Subcutaneous abdominal adipose tissue (tissue), 5 donors: ENCODE data around the gene MAP7D1.
"Not testable (repeated sequence)": the region's sequence is repeated elsewhere in the genome, so short reads cannot be mapped to it uniquely, and the experiment has no call there.

ENCODE experiments used
- H3K27ac ChIP-seq: one replicate; pipeline ENCODE4 v1.7.0; 2013; ENCODE audit warnings: low read depth, mild to moderate bottlenecking, inconsistent platforms, low read length, moderate library complexity
- H3K27me3 ChIP-seq, 5 donors: one replicate each; pipeline ENCODE4 v1.7.0; 2013; ENCODE audit warnings: low read length in 5 of 5, inconsistent platforms in 1 of 5; ENCODE audit not compliant: control insufficient read depth in 5 of 5, insufficient read depth in 4 of 5
- H3K36me3 ChIP-seq, 5 donors: one replicate each; pipeline ENCODE4 v1.7.0; 2013; ENCODE audit warnings: low read length in 5 of 5; ENCODE audit not compliant: control insufficient read depth in 5 of 5, insufficient read depth in 5 of 5
- H3K4me1 ChIP-seq, 5 donors: one replicate each; pipeline ENCODE4 v1.7.0; 2013; ENCODE audit warnings: low read length in 5 of 5, mild to moderate bottlenecking in 3 of 5, moderate library complexity in 1 of 5; ENCODE audit not compliant: control insufficient read depth in 5 of 5, insufficient read depth in 5 of 5
- H3K4me3 ChIP-seq, 5 donors: one replicate each; pipeline ENCODE4 v1.7.0; 2013; ENCODE audit warnings: low read length in 5 of 5, low read depth in 1 of 5
- H3K9ac ChIP-seq, 5 donors: one replicate each; pipeline ENCODE4 v1.7.0; 2013; ENCODE audit warnings: low read length in 5 of 5, mild to moderate bottlenecking in 4 of 5, moderate library complexity in 3 of 5
- H3K9me3 ChIP-seq, 5 donors: one replicate each; pipeline ENCODE4 v1.7.0; 2013; ENCODE audit warnings: low read length in 5 of 5; ENCODE audit not compliant: control insufficient read depth in 5 of 5
- donor health status: healthy.
- donor health status: healthy.
- donor health status: healthy.
- donor health status: healthy.
- donor health status: healthy.

The MAP7D1 gene

DNA sequence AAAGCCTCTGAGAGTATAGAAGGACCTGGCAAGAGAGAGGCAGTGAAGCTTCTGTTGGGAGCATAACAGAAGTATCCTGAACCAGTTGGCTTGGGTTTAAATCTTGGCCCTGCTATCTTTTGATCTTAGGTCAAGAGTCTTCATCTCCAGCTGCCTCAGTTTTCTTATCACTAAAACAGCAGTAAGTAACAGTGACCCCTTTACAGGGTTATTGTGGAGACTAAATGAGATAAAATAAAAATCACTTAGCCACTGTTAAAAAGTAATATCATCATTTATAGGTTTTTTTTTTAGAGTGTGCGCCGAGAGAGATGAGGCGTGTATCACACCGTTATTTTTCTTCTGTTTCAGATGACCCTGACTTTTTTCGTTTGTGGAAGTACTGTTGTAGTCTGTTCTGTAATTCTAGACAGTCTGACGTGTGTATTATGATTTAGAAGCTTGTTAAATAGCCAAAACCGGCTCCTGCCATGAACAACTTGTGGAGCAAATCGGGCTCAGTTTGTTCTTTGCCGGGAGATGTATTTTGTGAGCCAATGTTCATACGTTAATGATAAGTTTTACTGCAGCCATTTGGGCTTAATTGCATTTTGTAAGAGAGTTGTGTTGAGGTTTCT lies 69.4 kb downstream of the MAP7D1 start:
- peaks cover 0 to 18% (median 4%) of the 10 kb centered on the region in 5 donors for H3K36me3 ChIP-seq
- H3K27me3 ChIP-seq = no peaks in the 10 kb centered on the region
- peak overlapping the region; percentile 99 for H3K27ac ChIP-seq
- H3K4me3 ChIP-seq = peak overlapping the region; percentile 85 to 97 (median 93)
- H3K9me3 ChIP-seq = no peaks in the 10 kb centered on the region
- peaks cover 8 to 45% (median 35%) of the 10 kb centered on the region in 5 donors for H3K4me1 ChIP-seq
- peak overlapping the region; percentile 94 to 99 (median 97) for H3K9ac ChIP-seq

- Histone ChIP-seq H3K36me3 (peaks cover 6 to 40% (median 17%) of the 10 kb centered on the region in 5 donors), H3K4me1 (peaks cover 6 to 49% (median 44%) of the 10 kb centered on the region in 5 donors)
- not testable (repeated sequence) for H3K4me3 ChIP-seq, H3K9ac ChIP-seq, H3K27me3 ChIP-seq, H3K27ac ChIP-seq, H3K9me3 ChIP-seq
Observed at GRCh38 chr1:36230279-36230678, 74.3 kb downstream of the MAP7D1 start.
